ENCODE measurements around the gene TAF1C. TPM values are rescaled to one million over a fixed set of nuclear protein-coding genes. Genes with fewer than 3 reads are reported as not detected.

TAF1C gene
- total RNA-seq, result 87.1 and 94.7 TPM in 2 replicates
- long read RNA-seq, partial matches to known transcripts, result 0 of 1 reads
- long read RNA-seq, other reads (novel, unspliced or antisense), result 1 of 1 reads

DNA sequence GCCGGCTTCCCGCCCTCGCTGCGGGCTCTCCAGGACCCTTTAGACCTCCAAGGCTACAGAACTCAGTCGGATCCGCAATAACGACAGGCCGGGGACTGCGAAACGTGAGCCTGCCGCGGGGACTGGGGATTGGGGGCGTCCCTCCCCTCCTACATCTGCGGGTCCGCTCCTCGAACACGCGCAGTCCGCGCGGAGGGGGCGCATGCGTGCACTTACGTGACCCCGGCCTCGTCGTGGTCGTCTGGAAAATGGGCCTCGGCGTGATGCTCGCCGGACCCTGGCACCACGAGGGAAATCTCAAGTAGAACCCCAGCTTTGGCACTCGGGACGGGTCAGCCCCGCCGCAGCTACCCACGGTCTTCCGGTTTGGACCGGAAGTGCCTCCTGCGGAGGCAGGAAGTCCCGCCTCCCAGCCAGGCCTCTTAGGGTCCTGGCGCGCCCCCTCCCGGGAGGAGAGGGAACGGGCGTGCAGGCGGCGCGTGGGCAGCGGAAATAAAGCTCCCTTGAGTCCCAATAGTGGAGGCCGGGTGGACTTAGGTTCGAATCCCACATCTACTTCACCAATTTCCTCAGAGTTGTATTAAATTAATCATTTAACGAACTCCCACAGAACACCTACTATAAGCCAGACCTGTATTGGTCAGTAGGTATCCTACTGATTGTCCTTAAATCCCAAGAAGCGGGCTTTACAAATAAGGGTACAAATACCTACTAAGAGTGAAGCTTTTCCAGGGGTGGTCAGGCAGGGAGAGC is at the start of gene TAF1C:
Gene TAF1C (minus strand): TSS at position 373 of the 753 bp plus-strand sequence. CDS start 2,069 bp downstream, outside the sequence.
- Mint-ChIP-seq H3K4me1 (ENCODE audit: low read depth) (peaks cover 7% of the 10 kb centered on the region), H3K27ac (peak within 1 kb of the TSS; percentile 94), H3K9me3 (ENCODE audit: low read depth) (no peaks in the 10 kb centered on the region), H3K27me3 (no peaks in the 10 kb centered on the region), H3K36me3 (ENCODE audit: insufficient read depth) (peaks cover 10% of the 10 kb centered on the region), H3K4me3 (ENCODE audit: low read depth) (peak within 1 kb of the TSS; percentile 95)
- DNase-seq (ENCODE audit: low spot score, unreplicated experiment), result peak; percentile 86
- TF ChIP-seq, protein P1, sequence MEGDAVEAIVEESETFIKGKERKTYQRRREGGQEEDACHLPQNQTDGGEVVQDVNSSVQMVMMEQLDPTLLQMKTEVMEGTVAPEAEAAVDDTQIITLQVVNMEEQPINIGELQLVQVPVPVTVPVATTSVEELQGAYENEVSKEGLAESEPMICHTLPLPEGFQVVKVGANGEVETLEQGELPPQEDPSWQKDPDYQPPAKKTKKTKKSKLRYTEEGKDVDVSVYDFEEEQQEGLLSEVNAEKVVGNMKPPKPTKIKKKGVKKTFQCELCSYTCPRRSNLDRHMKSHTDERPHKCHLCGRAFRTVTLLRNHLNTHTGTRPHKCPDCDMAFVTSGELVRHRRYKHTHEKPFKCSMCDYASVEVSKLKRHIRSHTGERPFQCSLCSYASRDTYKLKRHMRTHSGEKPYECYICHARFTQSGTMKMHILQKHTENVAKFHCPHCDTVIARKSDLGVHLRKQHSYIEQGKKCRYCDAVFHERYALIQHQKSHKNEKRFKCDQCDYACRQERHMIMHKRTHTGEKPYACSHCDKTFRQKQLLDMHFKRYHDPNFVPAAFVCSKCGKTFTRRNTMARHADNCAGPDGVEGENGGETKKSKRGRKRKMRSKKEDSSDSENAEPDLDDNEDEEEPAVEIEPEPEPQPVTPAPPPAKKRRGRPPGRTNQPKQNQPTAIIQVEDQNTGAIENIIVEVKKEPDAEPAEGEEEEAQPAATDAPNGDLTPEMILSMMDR (IDR thresholded peaks at IDR 0.05; ENCODE audit: unreplicated experiment), result peak; percentile 97

- Mint-ChIP-seq H3K27me3 (peaks cover 37% of the 10 kb centered on the region), H3K9me3 (ENCODE audit: low read depth) (no peaks in the 10 kb centered on the region), H3K4me3 (ENCODE audit: low read depth) (no peak overlapping the region), H3K36me3 (ENCODE audit: insufficient read depth) (no peaks in the 10 kb centered on the region), H3K4me1 (ENCODE audit: low read depth) (no peaks in the 10 kb centered on the region), H3K27ac (no peak overlapping the region)
- no peak for DNase-seq (ENCODE audit: low spot score, unreplicated experiment)
- TF ChIP-seq, protein P1 (IDR thresholded peaks at IDR 0.05; ENCODE audit: unreplicated experiment), result no peak
Observed at GRCh38 chr16:84234321-84235241, 47.7 kb upstream of the TAF1C start.

- H3K4me1 Mint-ChIP-seq (ENCODE audit: low read depth), result no peaks in the 10 kb centered on the region
- no peaks in the 10 kb centered on the region for H3K36me3 Mint-ChIP-seq (ENCODE audit: insufficient read depth)
- H3K9me3 Mint-ChIP-seq (ENCODE audit: low read depth), result no peaks in the 10 kb centered on the region
- no peak overlapping the region for H3K4me3 Mint-ChIP-seq (ENCODE audit: low read depth)
- DNase-seq (ENCODE audit: low spot score, unreplicated experiment), result no peak
- TF ChIP-seq, protein P1 (IDR thresholded peaks at IDR 0.05; ENCODE audit: unreplicated experiment), result no peak
- no peak overlapping the region for H3K27ac Mint-ChIP-seq
- H3K27me3 Mint-ChIP-seq, result peaks cover 29% of the 10 kb centered on the region
Observed at GRCh38 chr16:84233748-84234147, 46.9 kb upstream of the TAF1C start.

DNA sequence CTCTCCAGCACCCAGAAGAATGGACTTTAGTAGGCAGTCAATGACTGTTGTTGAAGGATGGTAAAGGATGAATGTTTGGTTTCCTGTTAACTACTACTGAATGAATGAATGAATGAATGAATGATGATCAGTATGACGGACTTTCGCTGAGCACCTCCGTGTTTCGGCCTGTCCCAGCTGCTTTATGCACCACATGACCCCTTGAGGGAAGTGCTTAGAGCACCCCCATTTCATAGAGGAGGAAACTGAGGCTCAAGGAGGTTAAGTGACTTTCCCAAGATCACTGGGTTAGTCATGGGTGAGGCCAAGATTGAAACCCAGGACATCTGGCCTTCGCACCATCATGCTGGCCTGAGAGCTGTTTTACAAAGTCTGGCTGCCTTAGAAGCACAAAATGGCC is 46.1 kb upstream of the TAF1C start:
- Mint-ChIP-seq H3K36me3 (ENCODE audit: insufficient read depth) (no peaks in the 10 kb centered on the region), H3K4me1 (ENCODE audit: low read depth) (no peaks in the 10 kb centered on the region), H3K9me3 (ENCODE audit: low read depth) (no peaks in the 10 kb centered on the region), H3K27ac (no peak overlapping the region), H3K4me3 (ENCODE audit: low read depth) (no peak overlapping the region), H3K27me3 (peaks cover 28% of the 10 kb centered on the region)
- DNase-seq (ENCODE audit: low spot score, unreplicated experiment), result no peak
- TF ChIP-seq, protein P1 (IDR thresholded peaks at IDR 0.05; ENCODE audit: unreplicated experiment), result no peak

DNA sequence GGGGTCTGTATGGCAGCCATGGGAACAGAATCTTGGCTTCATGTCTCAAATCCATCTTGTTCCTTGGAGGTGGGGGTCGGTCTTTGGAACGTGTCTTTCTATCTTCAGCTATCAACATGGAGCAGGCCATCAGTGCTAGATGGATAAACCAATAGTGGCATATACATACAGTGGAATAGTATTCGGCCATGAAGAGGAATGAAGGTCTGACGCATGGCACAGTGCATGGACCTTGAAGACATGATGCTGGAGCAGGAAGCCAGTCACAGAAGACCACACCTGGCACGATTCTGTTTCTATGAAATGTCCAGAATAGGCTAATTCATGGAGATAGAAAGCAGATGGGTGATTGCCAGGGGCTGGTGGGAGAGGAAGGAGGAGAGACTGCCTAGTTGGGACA is 45.2 kb upstream of the TAF1C start:
- no peak for DNase-seq (ENCODE audit: low spot score, unreplicated experiment)
- peaks cover 31% of the 10 kb centered on the region for H3K27me3 Mint-ChIP-seq
- no peak overlapping the region for H3K4me3 Mint-ChIP-seq (ENCODE audit: low read depth)
- H3K9me3 Mint-ChIP-seq (ENCODE audit: low read depth), result no peaks in the 10 kb centered on the region
- no peaks in the 10 kb centered on the region for H3K36me3 Mint-ChIP-seq (ENCODE audit: insufficient read depth)
- H3K27ac Mint-ChIP-seq, result no peak overlapping the region
- TF ChIP-seq, protein P1 (IDR thresholded peaks at IDR 0.05; ENCODE audit: unreplicated experiment), result no peak
- H3K4me1 Mint-ChIP-seq (ENCODE audit: low read depth), result no peaks in the 10 kb centered on the region

Measured in progenitor cell of endocrine pancreas (in vitro differentiated cells).